Measurements from ENCODE around the gene HDGFL3. TPM values are rescaled to one million over a fixed set of nuclear protein-coding genes. Genes with fewer than 3 reads are reported as not detected.

HDGFL3 gene
- total RNA-seq, 1 donor from 2014 or later, result 11.5 TPM

DNA sequence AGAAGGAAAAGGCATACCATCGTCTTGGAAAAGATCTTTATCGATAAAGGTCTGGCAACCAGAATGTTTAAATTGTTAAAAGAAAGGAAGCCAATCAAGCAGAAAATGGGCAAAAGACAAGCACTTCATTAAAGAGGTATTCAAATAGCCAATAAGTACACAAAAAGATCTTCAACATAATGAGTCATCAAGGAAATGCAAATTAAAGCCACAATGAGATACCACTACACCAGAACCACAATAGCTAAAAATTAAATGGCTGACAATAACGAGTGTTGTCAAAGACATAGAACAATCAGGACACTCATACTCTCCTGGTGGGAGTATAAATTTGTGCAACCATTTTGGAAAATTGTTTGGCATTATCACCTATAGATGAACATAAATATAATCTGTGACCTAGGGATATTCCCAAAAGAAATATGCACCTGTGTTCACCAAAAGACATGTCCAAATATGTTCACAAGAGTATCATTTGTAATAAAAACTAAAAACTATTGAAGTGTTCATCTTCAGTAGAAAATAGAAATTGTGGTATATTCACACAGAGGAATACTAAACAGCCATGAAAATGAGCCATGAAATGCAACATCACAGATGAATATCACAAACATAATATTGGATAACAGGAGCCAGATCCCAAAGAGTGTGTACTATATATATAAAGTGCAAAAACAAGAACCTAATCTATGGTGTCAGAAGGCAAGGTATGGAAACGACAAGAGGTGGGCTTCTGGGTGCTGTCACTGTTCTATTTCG is 126.2 kb downstream of the HDGFL3 start:
- Histone ChIP-seq H3K9ac (ENCODE audit: low read depth in 1 of 3, low read length in 3 of 3) (no peak overlapping the region), H3K27ac (ENCODE audit: low read depth, low read length) (no peak overlapping the region), H3K4me3 (ENCODE audit: low read length in 3 of 3) (no peak overlapping the region)

DNA sequence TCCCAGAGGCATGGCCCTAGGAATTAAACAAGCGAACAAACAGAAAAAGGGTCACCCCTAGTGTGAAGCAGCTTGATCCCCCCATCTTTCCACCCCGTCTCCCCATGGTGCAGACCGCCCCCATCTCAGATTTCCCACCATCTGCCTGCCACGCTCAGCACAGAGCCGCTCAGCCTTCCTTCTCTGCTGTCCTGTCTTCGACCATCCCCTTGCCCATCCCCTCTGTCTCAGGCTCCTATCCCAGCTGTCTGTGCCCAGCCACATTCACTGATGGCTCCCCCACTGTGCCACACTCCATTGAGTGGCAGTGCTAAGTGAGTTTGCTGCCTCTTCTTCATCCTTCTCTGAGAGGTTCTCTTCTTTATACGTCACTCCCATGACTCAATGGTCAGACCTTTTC is 128.9 kb downstream of the HDGFL3 start:
- no peak overlapping the region for H3K4me3 ChIP-seq (ENCODE audit: low read length in 3 of 3)
- H3K27ac ChIP-seq (ENCODE audit: low read depth, low read length), result peak overlapping the region; percentile 91
- H3K36me3 ChIP-seq (ENCODE audit: control insufficient read depth in 3 of 3, insufficient read depth in 3 of 3, low read length in 3 of 3), result no peaks in the 10 kb centered on the region
- peaks cover 0 to under 1% (median under 1%) of the 10 kb centered on the region in 3 donors for H3K9me3 ChIP-seq (ENCODE audit: control insufficient read depth in 3 of 3, low read length in 3 of 3)
- no peak overlapping the region for H3K9ac ChIP-seq (ENCODE audit: low read depth in 1 of 3, low read length in 3 of 3)
- peaks cover 7 to 19% (median 17%) of the 10 kb centered on the region in 3 donors for H3K4me1 ChIP-seq (ENCODE audit: control insufficient read depth in 3 of 3, insufficient read depth in 3 of 3, low read length in 3 of 3)
- no peaks in the 10 kb centered on the region for H3K27me3 ChIP-seq (ENCODE audit: control insufficient read depth in 3 of 3, insufficient read depth in 3 of 3, low read length in 3 of 3)

More for the DNA sequence above, 126.2 kb downstream of the HDGFL3 start:
- no peaks in the 10 kb centered on the region for H3K9me3 ChIP-seq (ENCODE audit: control insufficient read depth in 3 of 3, low read length in 3 of 3)
- peaks cover 7 to 25% (median 21%) of the 10 kb centered on the region in 3 donors for H3K4me1 ChIP-seq (ENCODE audit: control insufficient read depth in 3 of 3, insufficient read depth in 3 of 3, low read length in 3 of 3)
- H3K36me3 ChIP-seq (ENCODE audit: control insufficient read depth in 3 of 3, insufficient read depth in 3 of 3, low read length in 3 of 3), result no peaks in the 10 kb centered on the region
- no peaks in the 10 kb centered on the region for H3K27me3 ChIP-seq (ENCODE audit: control insufficient read depth in 3 of 3, insufficient read depth in 3 of 3, low read length in 3 of 3)

Other genes with a start within 250 kb of the HDGFL3 start
- 26.1 TPM for gene RAMAC, start 221.6 kb downstream of the HDGFL3 start, total RNA-seq
- 18.3 TPM for gene C15orf40, start 196.2 kb downstream of the HDGFL3 start, total RNA-seq
- 99.7 TPM for gene BTBD1, start 140.6 kb downstream of the HDGFL3 start, total RNA-seq
- 28.7 TPM for gene TM6SF1, start 100.2 kb downstream of the HDGFL3 start, total RNA-seq
- 1.6 TPM for gene BNC1, start 76.8 kb upstream of the HDGFL3 start, total RNA-seq
- gene SH3GL3, start 239.5 kb upstream of the HDGFL3 start, total RNA-seq, result 6.3 TPM

Measured in skeletal muscle tissue (tissue), 4 donors.